NCI-H187 treated with DMSO at 0.1 percent for 48 hours (cell line): ENCODE data around the gene DLGAP1.
"Not testable (repeated sequence)": the region's sequence is repeated elsewhere in the genome, so short reads cannot be mapped to it uniquely, and the experiment has no call there.

ENCODE experiments used
- DNase-seq: peaks from one replicate; lab custom pipeline; 2025; lab: John Stamatoyannopoulos, UW

DLGAP1 gene

DNA sequence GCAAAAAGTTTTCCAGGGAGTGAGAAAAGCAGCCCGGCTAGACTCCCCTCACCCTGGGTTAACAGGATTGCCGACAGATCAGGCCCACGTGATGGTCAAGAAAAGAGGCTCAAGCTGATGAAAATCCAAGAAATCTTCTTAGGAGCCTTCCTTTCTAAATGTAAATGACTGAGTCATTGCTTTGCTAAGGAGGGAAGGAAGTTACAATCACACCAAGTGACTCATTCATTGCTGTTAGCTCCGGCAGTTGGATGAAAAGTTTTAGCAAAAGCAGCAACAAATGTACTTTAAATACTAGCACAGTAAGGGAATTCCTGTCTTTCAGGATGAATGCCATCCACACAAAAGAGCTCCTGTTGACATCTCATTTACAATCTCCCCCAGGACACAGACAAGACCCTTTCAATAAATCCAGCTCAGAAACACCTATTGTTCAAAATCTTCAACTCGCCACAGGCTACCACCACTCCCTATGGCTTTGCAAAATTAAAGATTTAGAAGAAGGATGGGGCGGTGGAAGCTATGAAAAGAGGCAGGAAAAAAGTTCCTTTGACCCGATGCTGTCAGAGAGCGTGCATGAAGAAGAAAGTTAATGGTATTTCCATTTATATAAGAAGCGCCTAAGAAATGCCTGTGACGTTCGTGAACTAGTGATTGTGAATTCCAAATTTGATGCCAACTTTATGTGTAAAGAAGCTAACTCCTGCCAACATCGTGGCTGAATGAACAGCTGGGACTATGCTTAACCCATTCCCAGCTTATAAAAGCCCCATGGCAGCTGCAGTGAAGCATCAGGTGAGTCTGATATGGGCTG is 851.5 kb downstream of the DLGAP1 start:
- no peak for DNase-seq

DNA sequence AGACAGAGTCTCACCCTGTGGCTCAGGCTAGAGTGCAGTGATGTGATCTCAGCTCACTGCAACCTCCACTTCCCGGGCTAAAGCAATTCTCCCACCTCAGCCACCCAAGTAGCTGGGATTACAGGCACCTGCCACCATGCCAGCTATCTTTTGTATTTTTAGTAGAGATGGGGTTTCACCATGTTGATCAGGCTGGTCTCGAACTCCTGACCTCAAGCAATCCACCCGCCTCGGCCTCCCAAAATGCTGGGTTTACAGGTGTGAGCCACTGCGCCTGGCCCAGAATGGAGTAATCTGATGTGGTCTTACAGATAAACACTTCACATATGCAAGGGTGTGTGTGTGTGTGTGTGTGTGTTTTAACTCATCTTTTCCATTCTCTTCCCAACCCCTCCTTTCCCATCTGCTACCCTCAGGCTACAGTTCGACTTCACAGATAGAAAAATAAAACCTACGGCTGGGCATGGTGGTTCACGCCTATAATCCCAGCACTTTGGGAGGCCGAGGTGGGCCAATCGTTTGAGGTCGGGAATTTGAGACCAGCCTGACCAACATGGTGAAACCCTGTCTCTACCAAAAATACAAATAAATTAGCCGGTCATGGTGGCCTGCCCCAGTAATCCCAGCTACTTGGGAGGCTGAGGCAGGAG is 853.9 kb downstream of the DLGAP1 start:
- DNase-seq = not testable (repeated sequence)

DNA sequence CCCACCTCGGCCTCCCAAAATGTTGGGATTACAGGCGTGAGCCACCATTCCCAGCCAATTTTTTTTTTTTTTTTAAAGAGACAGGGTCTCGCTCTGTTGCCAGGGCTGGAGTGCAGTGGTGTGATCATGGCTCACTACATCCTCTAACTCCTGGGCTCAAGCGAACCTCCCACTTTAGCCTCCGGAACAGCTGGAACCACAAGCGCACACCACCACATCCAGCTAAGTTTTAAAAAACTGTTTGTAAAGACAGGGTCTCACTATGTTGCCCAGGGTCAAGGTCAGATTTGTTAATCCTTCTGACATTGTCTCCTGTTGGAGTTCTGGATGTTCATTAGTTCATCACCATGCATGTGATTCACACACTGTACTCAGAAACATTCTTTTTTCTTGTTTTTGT is 855.2 kb downstream of the DLGAP1 start:
- no peak for DNase-seq

DNA sequence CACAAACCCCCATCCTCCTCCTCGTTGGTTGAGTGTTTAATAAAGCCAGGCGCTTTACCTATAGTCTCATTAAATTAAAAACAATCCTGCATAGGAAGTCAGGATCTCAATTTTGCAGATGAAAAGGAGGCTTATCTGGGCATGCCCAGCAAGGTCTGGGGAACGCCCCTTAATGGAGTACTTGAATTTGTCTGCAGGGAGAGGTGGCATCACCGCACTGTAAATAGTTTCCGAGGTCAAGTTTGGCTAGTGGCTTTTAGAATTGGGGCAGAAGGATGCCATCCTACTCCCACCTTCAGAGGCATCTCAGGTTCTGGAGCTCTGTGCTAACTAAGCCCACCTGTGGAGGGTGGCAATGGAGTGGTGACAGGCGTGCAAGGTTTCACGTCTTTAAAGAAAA is 855.9 kb downstream of the DLGAP1 start:
- no peak for DNase-seq

DNA sequence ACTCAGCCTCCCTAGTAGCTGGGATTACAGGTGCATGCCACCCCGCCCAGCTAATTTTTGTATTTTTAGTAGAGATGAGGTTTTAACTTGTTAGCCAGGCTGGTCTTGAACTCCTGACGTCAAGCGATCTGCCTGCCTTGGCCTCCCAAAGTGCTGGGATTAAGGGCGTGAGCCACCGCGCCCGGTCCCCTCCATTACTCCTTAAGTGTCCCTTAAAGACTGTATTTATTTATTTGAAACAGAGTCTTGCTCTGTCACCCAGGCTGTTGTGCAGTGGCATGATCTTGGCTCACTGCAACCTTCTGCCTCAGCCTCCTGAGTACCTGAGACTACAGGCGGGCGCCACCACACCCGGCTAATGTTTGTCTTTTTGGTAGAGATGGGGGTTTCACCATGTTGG is 856.5 kb downstream of the DLGAP1 start:
- no peak for DNase-seq

DNA sequence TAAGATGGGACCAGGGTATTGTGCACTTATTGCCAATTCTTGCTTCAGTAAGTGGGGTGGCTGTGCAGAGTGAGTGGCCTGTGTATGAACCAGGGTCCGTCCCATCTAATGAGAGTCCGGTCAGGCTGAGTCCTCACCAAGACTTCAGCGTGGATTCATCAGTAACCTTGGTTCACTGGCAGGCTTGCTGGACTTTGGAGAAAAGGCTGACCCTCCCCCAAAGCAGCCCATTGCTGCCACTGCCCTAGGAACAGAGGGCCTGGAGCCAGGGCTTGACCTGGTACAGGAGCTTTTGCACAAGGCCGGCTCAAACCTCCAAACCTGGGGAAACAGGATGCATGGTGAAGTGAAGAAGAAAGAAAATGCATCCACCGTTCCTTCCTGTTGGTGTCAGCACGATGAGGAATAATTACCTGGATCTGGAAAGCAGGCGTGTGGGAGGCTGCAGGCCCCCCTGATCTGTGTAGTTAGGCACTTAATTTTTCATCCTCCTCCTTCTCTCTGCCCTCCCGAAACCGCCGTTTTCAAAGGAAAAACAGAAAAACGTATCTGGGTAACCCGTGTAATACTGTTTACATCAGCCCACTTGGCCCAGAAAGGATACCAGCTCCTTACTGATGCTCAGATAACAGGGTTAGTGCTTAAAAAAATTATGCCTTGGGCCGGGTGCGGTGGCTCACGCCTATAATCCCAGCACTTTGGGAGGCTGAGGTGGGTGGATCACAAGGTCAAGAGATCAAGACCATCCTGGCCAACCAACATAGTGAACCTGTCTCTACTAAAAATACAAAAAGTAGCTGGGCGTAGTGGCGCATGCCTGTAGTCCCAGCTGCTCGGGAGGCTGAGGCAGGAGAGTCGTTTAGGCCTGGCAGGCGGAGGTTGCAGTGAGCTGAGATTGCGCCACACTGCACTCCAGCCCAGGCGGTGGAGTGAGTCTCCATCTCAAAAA is 857.4 kb downstream of the DLGAP1 start:
- DNase-seq = no peak

DNA sequence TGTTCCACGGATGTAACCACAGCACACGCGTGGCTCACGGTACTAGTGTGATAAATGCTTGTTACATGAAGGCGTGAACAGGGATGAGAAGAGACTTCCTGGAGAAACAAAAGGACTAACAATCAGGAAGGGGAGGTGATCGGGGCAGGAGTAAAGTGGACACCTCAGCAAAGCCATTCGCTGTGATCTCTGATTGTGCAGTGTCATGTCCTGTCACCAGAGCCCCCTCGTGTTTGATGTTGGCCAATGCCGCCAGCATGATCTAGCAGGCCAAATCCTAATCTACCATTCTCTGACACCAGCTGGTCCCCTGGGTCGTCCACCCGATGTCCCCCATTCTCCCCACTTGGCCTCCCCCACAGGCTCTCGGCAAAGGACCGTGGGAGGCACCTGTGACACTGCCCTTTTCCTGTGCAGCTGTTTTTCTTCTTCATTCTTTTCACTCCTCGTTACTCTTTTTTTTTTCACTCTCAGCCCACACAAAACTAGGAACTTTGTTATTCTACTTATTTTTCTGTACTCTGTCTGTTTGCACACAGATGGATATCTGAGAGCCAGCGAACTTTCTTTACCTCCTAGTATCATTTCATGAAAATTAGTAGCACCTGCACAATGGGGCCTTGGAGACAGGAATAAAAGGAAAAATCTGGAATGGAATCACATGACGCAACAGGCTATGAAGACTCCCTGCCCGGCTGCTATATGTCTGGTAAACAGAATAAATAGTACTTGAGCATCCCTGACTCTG is 858.3 kb downstream of the DLGAP1 start:
- DNase-seq = no peak

DNA sequence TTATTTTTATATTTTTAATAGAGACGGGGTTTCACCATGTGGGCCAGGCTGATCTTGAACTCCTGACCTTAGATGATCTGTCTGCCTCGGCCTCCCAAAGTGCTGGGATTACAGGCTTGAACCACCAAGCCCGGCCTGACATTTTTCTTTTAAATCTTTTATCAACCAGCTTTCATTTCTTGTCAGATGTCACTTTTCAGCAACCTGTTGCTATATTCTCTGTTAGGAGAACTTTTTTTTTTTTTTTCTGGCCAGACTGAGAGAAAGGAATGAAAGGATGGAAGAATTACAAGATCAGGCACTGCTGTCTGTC is 858.8 kb downstream of the DLGAP1 start:
- no peak for DNase-seq

DNA sequence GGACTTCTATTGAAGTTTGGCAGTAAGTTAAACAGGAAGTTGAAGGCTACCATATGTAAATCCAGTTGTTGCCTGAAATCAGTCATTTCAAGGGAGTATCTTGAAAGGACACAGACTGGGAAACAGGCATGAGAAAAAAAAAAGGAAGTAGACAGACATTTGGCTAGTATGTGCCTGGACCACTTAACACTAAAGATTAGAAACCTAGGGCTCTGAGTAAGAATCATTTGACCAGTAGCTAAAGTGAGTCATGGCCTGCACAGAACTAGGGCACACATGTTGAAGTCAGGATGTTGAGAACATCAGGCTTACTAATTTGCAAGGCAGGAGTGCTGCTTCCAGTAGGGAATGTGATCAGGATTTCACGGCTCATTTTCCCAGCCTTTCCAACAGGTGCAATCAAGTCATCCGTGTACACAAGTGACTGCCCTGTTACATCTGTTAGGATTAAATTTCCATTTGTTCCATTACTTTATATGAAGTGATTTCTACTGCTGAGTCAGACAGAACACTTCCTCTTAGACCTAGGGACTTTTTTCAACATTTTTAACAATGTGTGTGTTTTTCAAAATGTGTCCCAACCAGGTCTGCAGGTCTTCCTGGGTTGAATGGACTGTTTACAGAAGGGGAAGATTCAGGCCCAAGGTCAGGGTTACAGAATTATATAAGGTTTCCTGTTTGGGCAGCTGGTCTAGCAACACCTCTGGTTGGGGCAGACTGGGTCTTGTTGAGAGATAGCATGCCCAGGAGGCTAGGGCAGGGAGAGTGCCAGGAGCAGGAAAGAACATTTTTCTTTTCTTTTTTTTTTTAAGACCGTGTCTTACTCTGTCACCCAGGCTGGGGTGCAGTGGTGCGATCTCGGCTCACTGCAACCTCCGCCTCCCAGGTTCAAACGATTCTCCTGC is 859.5 kb downstream of the DLGAP1 start:
- peak; percentile 41 for DNase-seq

DNA sequence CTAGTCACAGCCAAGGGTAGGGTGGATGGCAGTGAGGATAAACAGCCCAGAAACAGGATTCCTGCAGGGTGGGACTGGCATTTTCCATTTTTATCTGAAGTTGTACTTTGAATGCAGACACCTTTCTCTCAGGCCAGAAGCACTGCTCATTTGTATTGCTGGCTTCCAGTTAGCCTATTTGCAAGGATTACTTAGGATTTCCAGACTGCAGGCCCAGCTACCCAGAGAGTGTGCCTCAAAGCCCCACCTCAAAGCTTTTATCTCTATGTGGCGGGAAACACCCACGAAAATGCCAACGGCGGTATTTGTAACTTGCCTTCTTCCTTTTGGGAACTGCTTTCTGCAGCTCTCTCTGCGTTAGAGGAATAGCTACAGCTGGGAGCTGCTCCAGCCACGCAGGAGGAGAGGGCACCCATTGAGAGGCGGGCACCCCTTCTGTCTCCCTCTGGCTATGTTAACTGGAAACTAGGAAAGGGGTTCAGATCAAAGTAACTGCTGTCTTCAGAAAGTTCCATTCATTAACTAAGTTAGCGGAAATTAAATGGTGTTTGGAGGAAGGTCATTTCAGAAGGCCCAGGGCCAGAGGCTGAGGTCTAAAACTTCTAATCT is 860.2 kb downstream of the DLGAP1 start:
- no peak for DNase-seq

DNA sequence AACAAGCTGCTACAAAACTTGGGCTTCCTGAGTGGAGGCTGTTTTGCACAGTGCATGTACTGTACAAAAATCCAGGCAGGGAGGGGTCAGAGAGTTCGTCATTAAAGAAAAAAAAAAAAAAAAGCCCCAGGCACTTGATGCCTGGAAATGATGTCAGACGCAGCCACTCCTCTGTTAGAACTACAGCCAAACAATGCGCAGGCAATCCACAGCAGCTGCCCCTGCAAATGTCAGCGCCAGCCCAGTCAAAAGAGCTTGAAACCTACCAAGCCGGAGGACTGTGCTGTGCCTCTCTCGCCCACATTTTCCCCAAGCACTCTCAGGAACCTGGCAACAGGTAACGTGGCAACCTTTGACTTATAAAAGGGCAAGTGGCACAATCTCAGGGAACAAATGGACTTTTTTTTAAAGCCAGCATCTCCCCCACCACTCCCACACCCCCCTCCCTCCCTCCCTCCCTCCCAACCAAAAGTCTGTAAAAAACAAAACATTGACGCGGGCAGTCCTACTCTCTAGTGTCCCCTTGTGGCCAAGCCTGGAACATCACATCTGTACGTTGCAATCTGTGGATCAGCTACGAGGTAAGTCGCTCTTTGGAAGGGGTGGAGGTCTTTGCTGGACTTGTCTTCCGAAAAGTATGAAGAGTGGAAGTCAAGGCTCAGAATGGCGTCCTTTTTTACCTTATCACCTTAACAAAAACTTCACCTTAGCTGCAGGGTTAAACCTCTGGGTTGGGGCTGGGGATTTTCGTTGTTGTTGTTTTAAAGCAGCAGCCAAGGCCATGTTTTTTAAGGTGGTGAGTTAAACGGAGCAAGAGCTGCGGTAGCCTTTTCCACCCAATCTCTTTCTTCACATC is 861.0 kb downstream of the DLGAP1 start:
- peak; percentile 72 for DNase-seq

DNA sequence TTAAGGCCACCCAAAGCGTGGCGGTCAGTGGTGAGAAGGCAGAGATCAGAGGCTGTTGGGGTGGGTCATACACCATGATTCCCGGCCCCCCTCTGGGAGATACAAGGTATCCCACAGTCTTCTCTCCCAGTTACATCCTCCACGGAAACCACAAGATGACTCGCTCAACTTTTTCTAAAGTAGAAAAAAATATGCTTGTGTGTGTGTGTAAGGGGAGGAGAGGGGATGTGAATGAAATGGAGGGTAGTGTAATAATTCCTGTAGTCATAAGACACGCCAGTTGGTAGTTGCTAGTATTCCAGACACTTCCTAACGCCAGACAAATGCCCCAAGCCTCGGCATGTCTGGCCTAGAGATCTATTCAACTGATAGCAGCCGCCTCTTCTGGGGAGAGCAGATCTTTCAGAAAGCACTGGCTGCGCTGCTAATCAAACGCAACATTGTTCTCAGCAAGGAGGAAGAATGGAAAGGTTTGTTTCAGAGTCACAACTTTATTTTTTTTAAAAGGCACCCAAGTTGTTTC is 861.7 kb downstream of the DLGAP1 start:
- no peak for DNase-seq

DNA sequence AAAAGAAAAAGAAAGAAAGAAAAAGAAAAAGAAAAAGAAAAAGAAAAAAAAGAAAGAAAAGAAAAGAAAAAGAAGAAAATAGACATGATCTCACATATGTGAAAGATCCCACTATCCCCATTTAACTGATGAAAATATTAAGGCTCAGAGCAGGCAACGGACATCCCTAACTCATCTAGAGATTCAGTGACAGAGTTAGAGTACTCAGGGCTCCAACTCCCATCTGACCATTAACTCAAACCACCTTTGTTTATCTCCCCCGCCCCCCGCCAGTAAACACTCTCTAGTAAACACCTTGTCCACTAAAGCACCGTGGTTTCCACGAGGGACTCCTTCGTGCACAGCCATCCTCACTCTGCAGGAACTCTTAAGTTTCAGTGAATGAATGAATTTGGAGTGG is 862.2 kb downstream of the DLGAP1 start:
- DNase-seq = no peak

DNA sequence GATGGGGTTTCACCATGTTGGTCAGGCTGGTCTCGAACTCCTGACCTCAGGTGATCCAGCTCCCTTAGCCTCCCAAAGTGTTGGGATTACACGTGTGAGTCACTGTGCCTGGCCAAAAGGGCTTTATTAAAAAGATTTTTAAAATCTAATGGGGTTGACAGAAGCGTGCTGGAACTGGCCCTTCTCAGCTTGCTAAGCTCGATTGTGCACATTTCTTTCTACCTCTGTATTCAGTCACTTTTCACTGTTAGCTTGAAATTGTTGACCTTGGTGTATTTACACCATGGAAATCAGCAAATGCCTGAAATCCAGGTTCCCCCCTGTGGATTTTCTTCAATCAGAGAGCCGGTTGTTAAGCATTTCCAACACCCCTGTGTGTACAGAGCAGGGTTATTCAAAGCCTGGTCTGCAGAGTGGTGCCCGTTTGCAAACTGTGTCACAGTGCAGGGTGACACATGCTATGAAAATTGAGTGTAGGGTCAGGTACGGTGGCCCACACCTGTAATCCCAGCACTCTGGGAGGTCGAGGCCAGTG is 864.9 kb downstream of the DLGAP1 start:
- DNase-seq = no peak

DNA sequence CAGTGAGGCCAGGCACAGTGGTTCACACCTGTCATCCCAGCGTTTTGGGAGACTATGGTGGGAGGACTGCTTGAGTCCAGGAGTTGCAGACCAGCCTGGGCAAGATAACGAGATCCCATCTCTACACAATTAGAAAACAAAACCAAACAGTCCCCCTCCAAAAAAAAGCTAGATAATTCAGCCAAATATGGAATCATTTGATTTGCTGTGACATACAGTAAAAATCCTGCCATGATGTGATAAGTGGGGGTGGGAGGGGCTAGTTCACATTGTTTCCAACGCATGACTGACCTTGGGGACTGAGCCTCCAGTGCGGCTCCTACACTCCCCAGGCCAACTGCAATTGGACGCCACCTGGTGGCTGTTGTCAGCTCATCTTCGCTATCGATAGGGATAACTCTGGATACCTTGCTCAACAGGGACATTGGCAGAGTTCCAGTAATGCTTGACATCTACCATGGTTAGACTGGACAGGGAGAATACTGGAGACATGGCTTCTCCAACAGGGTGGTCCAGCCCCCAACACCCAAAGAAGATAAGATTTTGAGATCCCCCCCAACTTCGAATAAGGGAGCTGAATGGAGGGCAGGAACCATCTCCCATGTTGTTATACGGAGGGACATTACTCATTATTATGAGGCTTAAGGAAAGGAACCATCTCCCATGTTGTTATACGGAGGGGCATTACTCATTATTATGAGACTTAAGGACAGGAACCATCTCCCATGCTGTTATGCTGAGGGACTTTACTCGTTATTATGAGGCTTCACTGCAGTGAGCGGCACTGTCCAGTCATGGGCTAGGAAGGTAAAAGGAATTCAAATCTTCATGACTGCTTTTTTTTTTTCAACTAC is 869.2 kb downstream of the DLGAP1 start:
- DNase-seq = peak; percentile 36

DNA sequence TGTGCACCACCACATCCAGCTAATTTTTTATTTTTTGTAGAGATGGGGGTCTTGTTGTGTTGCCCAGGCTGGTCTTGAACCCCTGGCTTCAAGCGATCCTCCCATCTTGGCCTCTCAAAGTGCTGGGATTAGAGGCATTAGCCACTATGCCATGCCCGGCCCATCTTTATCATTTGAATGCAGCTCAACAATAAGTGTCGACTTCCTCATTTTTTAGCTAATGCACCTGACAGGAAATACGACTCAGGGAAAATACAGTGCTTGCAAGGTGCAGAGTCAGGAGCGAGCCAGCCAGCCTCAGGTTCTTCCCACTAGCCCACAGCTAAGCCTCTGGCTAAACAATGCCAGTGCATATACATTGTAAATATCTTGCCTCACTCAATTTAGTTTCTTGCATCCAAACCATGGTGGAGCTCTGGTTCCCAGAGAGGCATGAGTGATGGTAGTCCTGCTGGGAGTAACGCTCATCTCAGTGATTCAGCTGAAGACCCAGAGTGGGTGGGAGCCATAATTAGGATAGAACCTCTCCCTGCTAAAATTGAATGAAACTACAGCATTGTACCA is 870.1 kb downstream of the DLGAP1 start:
- DNase-seq = no peak

DNA sequence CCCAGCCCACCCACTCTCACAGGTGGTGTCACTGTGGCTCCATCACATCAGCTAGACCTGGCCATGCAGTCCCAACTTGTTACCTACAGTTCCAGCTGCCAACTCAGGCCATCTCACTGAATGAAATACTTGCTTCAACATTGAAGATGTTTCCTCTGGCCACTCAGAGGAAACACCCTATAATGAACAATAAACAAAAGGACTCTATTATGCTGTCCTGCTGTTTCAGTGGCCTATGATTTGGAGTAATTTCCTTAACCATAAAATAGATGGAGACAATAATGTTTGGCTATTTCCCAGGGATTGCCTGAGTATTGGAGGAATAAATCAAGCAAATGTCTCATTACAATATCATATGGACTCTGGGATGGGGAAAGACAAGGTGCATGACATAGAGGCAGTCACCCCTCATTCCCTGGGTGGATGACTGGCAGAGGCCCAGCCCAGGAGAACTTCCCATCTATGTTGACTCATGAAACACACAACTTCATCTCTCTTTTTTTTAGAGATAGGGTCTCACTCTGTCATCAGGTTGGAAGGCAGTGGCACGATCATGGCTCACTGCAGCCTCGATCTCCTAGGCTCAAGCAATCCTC is 870.7 kb downstream of the DLGAP1 start:
- DNase-seq = no peak
